Activated CD4-positive, alpha-beta T cell treated with anti-CD3 and anti-CD28 coated beads, Interleukin-2, Interleukin-6, amounts not matched to agents 100 ng/mL and 50 ng/mL, durations not matched to agents 16 hours and 8 hours (primary cell): Measurements from ENCODE around the gene ZSCAN22.

ENCODE experiments used
- DNase-seq: peaks from one replicate; pipeline ENCODE4 v3.0.0-alpha.2; 2020

ZSCAN22 gene

DNA sequence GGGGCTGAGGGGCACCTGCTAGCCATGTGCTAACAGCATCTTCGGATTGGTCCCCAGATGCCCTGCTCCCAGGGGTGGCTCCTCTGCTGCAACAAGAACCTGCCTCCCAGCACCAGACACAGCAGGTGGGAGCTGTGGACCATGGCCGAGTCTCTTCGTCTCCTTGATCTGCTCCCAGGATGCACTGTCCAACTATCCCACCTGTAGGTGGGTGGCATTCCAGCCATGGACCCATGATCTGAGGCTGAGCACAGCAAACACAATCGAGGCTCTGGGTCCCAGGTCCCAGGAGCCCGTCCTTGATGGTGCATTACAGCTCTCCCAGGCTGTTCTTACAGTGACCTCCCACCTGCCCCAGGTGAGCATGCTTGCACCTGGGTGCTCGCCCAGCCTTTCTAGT lies 52.5 kb downstream of the ZSCAN22 start:
- DNase-seq, result no peak

DNA sequence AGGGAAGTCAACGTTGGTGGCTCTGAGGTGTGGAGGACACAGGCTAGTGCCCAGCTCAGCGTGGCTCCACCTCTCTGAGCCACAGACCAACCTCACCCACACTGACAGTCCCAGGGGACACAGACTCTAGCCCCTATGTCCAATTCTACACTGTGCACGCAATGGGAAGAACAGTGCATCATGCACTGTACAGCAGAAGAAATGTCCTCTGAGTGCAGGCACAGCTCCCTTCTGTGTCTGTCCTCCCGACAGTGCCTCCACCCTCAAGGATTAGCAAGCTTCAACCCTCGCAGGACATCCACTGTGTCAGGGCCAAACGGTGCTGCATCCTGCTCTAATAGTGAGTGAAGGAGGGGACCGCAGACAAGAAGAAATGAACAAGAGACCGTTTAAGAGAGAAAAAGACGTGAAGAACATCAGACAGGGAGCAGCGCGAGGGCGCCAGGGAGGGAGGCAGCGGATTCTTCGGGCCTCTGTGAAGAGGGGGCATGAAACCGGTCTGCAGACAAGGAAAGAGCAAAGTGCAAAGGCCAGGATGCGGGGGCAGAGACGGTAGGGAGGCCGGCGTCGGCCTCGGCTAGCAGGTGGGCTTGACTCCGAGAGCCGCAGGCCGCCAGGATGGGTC lies 53.4 kb downstream of the ZSCAN22 start:
- no peak for DNase-seq

DNA sequence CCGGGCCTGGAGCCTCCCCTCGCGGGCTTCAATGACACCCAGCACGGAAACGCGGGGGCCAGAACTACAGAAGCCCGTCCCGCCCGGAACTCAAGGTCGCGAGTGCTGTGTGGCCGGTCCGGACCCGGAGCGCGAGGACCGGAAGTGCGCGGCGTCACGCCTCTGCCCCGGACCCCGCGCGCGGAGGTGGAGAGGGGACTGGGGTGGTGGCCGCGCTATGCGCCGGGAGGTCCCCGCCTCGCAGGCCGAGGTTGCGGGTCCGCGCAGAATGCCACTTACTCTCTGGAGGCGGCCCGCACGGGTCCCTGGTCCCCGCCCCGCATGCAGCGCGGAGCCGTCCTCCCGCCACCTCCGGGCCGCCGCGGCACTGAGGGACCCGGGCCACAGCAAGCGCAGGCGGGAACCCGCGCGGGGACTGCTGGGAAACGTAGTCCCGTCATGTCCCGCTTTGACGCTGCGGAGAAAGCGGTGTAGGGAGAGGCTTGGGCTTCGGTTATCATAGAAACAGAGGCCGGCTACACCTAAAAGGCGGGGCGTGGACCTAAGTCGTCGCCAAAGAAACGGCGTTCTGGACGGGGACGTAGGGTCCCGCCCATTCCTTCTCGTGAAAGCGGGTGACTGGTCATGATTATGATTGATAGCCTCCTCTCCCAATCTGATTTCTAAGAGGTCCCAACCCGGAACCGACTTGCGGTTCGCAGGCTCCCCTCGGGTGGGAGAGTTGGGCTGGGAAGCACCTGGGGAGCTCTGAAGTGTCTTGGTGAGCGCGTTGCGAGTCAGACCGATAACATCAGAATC lies 54.1 kb downstream of the ZSCAN22 start, which contains the start of gene ZNF837:
ZNF837 (minus strand) TSS at position 369 of the 798 bp plus-strand sequence. CDS start 11,698 bp downstream, outside the sequence.
- DNase-seq, result peak; percentile 100

DNA sequence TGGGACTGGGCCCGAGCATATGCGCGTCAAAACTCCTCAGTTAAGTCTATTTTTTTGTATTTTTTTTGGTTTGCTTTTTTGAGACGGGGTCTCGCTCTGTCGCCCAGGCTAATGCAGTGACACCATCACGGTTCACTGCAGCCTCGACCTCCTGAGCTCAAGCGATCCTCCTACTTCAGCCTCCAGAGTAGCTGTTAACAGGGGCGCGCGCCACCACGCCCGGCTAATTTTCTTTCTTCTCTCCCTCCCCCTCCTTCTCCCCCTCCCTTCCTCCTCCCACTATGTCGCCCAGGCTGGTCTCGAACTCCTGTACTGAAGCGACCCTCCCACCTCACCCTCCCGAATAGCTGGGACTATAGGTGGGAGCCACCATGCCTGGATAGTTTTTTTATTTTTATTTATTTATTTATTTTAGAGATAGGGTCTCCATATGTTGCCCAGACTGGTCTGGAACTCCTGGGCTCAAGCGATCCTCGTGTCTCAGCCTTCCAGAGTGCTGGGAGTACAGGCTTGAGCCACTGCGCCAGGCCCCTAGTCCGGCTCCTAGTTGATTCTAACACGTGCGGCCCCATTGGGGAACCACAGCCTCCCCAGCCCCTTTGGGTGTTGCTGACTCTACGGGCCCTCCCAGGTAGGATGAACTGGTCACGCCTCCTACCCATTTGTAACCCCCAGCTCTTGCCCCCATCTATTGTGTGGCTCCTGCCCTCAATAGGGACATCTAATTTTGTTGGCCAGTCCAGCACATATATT lies 54.8 kb downstream of the ZSCAN22 start:
- DNase-seq, result no peak

DNA sequence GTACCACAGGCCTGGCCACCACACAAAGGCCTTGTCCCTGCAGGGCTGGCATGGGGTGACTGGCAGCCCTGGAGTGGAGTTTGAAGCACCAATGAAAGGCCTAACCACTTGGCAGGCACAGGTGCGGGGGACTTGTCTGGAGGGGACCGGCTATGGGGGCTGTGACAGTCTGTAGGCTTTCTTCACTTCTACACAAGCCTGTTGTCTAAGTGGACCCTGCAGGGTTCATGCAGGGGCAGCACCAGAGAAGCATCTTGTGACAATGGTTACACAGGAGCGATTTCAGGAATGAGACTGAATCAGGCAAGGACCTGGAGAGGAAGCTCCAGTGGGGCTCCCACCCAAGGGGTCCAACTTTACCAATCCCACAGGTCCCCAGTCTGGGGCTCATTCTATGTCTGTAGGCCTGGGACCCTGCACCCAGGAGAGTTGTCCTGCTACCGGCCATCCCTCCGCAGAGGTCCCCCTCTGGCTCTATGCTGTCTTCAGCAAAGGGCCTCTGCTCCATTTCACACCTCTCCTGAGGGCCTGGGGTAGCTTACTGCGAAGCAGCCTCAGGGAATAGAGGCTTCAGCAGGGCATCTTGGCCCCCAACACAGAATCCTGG lies 56.3 kb downstream of the ZSCAN22 start:
- no peak for DNase-seq

DNA sequence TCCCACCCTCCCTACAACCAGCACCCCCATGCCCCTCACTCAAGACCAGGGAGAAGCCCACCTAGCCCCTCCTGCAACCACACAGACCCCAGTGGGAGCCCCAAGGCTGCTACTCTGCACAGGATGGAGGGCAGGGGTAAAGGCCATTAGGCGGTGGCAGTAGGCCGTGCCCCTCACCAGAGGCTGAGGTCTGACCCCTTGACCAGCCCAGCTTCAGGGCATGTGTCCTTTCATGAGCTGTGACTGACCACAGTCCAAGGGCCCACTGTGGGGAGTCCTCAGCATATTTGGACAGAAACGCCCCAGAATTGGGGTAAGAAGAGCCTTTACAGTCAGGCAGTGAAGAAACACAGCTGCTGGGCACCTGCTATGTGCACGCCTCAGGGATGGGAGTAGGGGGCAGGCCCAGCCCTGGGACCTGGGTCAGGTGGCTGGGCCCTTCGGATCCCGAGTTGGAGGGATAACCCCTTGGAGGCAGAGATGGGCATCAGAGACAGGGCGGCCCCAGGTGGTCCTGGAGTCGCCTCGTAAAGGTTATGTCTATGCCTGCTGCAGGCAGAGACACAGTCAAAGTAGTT lies 58.6 kb downstream of the ZSCAN22 start:
- no peak for DNase-seq

DNA sequence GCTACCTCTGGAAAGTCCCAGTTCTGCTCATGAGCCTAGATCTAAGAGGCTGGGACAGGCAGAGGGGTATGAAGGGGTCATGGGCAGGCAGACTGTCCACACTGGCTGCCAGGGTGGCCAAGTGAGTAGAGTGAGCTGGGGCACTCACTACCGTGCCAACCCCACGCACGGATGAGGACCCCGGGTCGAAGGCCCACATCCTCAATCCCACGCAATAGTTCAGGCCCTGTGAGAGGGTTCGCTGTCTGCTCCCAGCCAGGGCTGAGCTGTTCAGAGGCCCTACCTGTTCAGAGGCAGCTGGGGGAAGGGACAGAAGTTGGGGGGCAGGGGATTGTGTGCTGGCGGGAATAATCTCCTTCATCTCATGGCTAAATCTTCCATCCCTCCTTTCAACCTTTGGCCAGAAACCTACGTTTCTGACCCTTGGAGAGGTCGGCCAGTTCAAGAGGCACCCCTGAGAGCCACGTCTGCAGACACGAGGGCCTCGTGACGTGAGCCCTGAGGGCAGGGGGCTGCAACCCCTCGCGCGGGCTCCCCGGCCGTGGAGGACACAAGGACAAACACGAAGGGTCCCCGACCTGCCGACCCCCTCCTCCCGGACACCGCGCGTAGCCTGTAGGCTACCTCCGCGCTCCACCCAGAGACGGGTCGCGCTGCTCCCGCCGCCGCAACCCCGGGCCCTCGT lies 59.2 kb downstream of the ZSCAN22 start:
- peak; percentile 45 for DNase-seq

DNA sequence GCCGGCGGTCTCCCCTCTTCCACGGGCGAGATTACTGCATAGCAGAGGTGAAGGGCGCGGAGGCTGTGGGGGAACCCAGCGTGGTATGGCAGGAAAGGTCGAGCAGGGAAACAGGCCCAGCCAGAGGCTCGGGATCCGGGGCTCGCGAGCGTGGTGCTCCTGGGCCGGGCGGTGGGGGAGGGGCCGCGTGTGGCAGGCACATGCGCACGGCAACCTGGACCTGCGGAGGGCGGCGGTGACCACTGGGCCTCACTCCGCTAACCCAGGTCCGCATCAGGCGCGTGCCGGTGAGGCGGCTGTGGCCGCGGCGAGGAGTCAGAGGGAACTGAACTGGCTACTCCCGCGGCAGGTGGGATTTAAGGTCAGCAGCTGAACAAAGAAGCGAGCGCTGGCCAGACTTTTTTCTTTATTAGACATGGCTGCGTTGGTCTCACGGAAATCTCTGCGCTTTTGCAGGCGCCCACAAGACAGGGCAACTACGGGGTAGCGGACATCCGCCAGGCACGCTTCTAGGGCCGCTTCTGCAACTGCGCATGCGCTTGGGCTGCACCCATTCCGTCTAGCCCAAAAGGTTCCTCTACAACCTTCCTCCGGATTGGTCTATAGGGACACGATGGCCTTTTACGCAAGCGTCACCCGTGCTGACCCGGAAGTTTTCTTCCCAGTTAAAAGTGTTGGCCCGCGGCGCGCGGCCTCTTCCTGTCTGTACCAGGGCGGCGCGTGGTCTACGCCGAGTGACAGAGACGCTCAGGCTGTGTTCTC lies 60.0 kb downstream of the ZSCAN22 start, which contains the start of gene RPS5:
RPS5 (plus strand) TSS at position 694 of the 762 bp plus-strand sequence. CDS start 869 bp downstream, outside the sequence.
- DNase-seq, result peak; percentile 99

DNA sequence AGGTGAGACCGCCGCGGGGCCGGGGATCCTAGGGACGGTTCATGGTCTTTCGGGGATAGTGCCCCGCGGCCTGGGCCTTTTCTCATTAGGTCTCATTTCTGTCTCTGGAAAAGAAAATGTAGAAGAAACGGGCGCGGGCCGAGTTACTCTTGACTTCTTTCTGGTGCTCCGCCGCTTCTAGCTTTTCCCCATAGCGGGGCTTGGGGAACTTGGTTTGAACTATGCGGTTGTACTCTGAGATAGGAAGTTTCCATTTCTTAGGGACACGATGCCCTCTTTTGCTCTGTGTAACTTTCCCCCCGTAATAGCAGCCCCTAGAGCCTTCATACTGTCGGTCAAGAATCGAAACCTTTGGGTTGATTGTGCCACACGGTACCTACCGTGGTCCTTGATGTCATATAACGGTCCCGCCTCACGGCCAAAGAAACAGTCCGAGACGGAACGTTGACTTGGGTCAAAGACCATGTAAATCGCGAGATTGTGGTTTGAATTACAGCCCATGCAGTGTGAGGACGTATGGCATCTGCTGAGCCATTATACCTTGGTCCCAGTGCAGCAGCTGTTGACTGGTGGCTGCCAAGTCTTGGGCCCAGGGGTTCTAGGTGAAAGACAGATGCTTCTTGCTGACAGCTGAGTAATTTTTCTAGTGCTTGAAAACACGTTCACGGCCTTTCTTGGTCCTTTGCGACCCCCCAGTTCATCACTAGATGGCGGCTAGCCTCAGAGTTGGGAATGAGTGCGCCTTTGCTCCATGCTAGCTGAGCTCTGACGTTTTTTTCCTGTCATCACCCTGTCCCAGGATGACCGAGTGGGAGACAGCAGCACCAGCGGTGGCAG lies 60.8 kb downstream of the ZSCAN22 start:
- peak; percentile 32 for DNase-seq

DNA sequence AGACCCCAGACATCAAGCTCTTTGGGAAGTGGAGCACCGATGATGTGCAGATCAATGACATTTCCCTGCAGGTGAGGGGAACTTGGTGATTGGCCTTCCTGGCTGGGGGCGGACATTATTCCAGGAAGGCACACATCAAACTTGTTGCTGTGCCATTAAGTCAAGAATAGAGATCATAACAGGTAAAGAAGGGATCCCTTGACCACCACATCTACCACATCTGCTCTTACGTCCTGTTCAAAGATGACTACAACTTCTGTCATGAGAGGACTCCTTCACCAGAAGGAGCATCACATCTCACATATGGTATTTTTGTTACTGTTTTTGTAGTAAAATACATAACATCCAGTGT lies 61.4 kb downstream of the ZSCAN22 start:
- DNase-seq, result no peak
